Stimulated activated CD8-positive, alpha-beta memory T cell treated with anti-CD3 and anti-CD28 coated beads, Interleukin-12 subunit alpha, Interleukin-12 subunit beta, amount 100 ng/mL, for 1 hour (primary cell): Measurements from ENCODE around the gene ATP5F1D.

ENCODE experiments used
- DNase-seq: peaks from one replicate; pipeline ENCODE4 v3.0.0-alpha.2; 2020; ENCODE audit warnings: low read depth

Gene ATP5F1D

GRCh38 chr19:1248139-1248785 lies 6.7 kb downstream of the ATP5F1D start, which contains the start of gene MIDN:
Gene MIDN, plus strand, starts transcription at chr19:1248583. Its CDS starts 1,714 bp downstream, at chr19:1250297.
- DNase-seq, result no peak

GRCh38 chr19:1248786-1249297 lies 7.3 kb downstream of the ATP5F1D start:
- no peak for DNase-seq

- DNase-seq, result peak; percentile 83
Measured at GRCh38 chr19:1249298-1249989, 7.9 kb downstream of the ATP5F1D start.

GRCh38 chr19:1249990-1250436 lies 8.5 kb downstream of the ATP5F1D start:
- no peak for DNase-seq

- DNase-seq, result no peak
Measured at GRCh38 chr19:1250437-1251260, 9.1 kb downstream of the ATP5F1D start.

- no peak for DNase-seq
Measured at GRCh38 chr19:1251330-1252220, 10.0 kb downstream of the ATP5F1D start.

GRCh38 chr19:1252221-1252820 lies 10.8 kb downstream of the ATP5F1D start:
- no peak for DNase-seq

GRCh38 chr19:1252821-1253513 lies 11.4 kb downstream of the ATP5F1D start:
- DNase-seq, result no peak

GRCh38 chr19:1253514-1254080 lies 12.0 kb downstream of the ATP5F1D start:
- no peak for DNase-seq

GRCh38 chr19:1254081-1254527 lies 12.6 kb downstream of the ATP5F1D start:
- DNase-seq, result no peak

- no peak for DNase-seq
Measured at GRCh38 chr19:1254530-1255185, 13.1 kb downstream of the ATP5F1D start.

GRCh38 chr19:1255186-1256161 lies 13.9 kb downstream of the ATP5F1D start:
- DNase-seq, result no peak

GRCh38 chr19:1256646-1257474 lies 15.3 kb downstream of the ATP5F1D start:
- no peak for DNase-seq

- no peak for DNase-seq
Measured at GRCh38 chr19:1257475-1258162, 16.1 kb downstream of the ATP5F1D start.

- no peak for DNase-seq
Measured at GRCh38 chr19:1258163-1258492, 16.6 kb downstream of the ATP5F1D start.

- no peak for DNase-seq
Measured at GRCh38 chr19:1258707-1259205, 17.2 kb downstream of the ATP5F1D start.
